Amniotic stem cell (primary cell): Measurements from ENCODE around the gene RUNDC3A.
"Not testable (repeated sequence)": the region's sequence is repeated elsewhere in the genome, so short reads cannot be mapped to it uniquely, and the experiment has no call there.

Source experiments
- DNase-seq: peaks from one replicate; lab custom pipeline; 2025; lab: John Stamatoyannopoulos, UW

The RUNDC3A gene

DNA sequence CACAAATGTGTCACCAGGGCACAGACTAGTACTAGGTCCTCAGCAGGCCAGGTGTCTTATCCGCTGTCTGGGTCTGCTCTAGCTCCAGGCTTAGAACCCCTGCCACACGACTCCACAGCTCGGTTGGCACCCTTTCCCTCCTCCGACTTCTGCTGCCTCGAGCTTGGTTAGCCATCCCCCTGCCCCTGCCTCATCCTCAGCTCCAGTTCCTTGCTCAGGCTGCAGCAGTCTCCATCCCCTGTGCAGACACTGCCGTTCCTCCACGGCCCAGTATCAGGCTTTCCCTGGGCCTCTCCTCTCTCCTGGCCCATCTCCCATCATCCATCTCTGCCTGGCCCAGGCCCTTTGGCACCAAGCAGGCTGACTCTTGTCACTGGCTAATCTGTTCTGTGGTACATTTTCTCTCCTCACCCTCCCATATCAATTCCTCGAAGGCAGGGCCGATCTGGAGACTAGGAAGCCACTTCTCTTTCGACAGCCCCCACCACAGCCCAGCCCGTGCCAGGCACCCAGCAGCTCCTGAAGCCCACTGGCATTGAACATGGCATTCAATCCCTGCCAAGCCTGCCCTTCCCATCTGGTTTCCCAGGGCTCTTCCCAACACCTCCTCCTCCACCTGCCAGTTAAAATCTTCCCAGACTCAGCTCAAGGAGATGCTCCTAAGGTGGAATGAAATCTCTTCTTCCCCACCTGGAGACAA lies 35.3 kb downstream of the RUNDC3A start:
- no peak for DNase-seq

DNA sequence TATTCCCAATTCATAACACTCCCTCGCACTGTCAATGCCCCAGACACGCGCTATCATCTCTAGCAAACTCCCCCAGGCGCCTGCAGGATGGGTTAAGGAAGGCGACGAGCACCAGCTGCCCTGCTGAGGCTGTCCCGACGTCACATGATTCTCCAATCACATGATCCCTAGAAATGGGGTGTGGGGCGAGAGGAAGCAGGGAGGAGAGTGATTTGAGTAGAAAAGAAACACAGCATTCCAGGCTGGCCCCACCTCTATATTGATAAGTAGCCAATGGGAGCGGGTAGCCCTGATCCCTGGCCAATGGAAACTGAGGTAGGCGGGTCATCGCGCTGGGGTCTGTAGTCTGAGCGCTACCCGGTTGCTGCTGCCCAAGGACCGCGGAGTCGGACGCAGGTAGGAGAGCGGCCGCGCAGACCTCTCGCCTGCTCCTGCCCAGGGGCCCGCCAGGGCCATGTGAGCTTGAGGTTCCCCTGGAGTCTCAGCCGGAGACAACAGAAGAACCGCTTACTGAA lies 36.6 kb downstream of the RUNDC3A start, which contains the start of gene GRN:
Gene GRN, plus strand, starts transcription at position 364 of the 515 bp plus-strand sequence. CDS start 3,863 bp downstream, outside the sequence.
- peak; percentile 95 for DNase-seq

DNA sequence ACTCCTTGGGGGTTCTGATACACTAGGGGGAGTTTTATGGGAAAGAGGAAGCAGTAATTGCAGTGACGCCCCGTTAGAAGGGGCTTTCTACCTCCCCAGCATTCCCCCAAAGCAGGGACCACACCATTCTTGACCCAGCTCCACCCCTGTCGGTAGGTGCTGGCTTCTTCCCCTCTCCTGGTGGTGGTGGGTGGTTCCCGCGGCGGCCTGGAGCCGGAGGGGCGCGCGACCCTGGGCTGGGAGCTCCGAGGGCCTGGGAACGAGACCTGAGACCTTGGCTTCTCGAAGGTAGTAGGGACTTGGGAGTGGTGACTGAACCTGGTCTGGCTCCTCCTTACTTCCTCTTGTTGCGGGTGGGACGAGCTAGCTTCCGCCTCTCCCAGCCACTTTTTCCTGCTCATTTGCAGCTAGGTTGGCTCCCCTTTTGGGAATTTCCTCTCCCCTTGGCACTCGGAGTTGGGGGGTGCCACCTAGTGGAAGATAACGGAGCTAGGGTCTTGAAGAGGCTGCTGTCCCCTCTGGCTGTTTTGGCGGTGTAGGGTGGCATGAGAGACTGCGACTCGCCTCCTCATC lies 37.1 kb downstream of the RUNDC3A start:
- no peak for DNase-seq

DNA sequence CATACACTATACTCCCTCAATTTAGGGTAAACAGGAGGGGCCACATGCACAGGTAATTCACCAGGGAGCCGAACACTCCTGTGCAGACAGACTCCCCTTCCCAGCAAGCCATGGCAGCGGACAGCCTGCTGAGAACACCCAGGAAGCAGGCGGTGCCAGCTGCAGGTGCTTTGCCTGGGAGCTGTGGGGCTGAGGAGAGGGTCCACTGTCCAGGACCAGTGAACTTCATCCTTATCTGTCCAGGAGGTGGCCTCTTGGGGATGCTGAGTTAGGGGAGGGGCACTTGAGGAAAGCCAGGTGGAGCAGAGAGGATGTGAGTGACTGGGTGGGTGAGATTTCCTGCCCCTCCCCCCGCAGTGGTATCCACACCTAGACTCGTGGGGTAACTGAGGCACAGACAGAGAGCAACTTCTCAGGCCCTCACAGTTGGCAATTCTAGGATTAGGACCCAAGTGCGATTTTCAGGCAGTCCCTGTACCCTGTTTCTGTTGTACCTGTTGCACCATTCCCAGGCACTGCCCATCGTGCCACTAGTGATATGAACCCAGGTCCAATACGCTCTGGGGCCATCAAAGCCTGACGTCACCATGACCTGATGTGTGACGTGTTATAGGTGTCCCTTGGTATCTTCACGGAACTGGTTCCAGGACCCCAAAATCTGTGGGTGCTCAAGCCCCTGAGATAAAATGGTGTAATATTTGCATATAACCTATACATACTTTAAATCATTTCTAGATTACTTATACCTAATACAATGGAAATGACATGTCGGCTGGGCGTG lies 37.9 kb downstream of the RUNDC3A start:
- no peak for DNase-seq

DNA sequence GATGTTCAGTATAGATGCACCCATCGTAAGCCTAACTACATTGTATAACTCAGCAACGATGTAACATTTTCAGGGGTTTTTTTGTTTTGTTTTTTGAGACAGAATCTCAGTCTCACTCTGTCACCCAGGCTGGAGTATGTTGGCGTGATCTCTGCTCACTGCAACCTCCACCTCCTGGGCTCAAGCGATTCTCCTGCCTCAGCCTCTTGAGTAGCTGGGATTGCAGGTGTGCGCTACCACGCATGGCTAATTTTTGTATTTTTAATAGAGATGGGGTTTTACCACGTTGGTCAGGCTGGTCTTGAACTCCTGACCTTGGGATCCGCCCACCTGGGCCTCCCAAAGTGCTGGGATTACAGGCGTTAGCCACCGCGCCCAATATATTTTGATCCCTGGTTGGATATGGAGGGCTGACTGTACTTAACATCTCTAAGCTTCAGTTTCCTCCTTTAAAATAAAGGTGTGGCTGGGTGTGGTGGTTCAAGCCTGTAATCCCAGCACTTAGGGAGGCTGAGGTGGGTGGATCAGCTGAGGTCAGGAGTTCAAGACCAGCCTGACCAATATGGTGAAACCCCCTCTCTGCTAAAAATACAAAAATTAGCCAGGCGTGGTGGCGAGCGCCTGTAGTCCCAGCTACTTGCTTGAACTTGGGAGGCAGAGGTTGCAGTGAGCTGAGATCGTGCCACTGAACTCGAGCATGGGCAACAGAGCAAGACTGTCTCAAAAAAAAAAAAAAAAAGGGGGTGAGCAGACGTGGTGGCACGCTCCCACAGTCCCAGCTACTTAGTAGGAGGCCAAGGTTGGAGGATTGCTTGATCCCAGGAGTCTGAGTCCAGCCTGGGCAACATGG lies 39.0 kb downstream of the RUNDC3A start:
- DNase-seq, result not testable (repeated sequence)

DNA sequence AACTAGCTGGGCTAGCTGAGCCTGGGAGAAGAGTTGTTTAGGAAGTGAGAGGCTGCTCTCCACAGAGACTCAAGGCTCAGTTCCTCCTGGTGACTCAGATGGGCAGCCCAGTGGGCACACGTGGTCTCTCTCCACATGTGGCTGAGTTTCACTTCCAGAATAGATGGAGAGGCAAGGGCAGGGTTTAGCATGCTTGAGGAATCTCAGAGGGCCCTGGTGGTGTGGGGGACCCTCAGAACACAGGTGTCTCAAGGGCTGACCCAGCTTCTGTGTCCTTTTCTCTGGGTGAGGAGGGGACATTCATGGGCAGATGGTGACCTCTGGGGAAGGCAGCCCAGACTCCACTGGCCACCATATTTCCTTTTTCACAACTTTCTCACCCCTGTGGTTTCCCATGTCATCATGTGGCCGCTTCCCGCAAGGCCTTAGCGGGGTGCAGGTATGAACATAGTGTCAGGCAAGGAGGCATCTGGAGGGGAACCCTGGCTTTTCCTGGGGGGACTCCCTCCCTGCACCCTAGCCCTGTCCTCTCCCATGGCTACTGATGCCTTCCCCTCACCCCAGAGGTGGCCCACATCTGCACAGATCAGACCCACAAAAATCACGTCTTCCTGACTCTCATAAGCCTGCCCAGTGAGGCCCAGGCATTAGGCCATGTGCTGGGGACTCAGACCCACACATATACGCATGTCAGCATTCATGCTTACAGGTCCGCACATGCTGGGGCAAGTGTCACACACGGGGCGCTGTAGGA lies 40.0 kb downstream of the RUNDC3A start:
- peak; percentile 33 for DNase-seq

DNA sequence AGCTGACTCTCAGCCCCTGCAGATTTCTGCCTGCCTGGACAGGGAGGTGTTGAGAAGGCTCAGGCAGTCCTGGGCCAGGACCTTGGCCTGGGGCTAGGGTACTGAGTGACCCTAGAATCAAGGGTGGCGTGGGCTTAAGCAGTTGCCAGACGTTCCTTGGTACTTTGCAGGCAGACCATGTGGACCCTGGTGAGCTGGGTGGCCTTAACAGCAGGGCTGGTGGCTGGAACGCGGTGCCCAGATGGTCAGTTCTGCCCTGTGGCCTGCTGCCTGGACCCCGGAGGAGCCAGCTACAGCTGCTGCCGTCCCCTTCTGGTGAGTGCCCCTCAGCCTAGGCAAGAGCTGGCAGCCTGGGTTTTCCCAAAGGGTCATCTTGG lies 40.6 kb downstream of the RUNDC3A start:
- no peak for DNase-seq

DNA sequence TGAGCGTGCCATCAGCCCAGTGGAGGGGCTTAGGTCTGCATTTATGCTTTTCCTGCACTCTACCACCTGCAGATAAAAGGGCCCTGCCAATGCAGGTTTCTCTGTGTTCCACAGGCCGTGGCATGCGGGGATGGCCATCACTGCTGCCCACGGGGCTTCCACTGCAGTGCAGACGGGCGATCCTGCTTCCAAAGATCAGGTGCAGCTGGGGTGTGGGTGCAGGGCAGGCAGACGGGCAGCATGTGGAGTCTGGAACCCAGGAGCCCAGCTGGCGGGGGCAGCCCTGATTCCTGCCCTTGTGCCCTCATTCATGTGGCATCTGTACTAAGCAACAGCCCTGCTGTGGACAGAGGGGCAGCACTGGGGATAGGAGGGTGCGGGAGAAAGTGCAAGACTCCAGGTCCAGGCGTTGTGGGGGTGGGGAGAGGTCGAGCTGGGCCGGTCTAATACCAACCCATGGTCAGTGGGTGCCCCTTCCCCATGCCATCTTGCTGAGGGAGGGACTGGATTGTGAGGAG lies 41.2 kb downstream of the RUNDC3A start:
- DNase-seq, result no peak

DNA sequence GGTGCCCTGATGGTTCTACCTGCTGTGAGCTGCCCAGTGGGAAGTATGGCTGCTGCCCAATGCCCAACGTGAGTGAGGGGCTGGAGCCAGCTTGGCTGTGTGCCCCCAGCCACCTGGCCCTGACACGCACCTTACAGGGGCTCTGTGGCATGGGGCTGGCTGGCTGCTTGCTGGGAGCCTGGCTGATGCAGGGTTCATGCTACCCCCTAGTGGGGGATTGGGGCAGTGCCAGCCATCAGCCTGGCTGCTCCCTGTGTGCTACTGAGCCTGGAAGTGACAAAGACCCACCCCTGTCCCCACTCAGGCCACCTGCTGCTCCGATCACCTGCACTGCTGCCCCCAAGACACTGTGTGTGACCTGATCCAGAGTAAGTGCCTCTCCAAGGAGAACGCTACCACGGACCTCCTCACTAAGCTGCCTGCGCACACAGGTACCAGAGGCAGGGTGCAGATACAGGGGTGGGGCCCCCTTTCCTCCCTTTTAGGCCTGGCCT lies 42.4 kb downstream of the RUNDC3A start:
- DNase-seq, result no peak

DNA sequence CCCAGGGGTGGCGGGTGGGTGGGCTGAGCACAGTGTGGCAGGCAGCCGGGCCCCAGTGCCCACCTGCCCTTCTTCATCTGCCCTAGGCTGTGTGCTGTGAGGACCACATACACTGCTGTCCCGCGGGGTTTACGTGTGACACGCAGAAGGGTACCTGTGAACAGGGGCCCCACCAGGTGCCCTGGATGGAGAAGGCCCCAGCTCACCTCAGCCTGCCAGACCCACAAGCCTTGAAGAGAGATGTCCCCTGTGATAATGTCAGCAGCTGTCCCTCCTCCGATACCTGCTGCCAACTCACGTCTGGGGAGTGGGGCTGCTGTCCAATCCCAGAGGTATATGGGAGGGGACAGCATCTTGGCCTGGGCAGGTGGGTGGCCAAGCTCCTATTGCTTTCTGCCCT lies 43.1 kb downstream of the RUNDC3A start:
- no peak for DNase-seq

DNA sequence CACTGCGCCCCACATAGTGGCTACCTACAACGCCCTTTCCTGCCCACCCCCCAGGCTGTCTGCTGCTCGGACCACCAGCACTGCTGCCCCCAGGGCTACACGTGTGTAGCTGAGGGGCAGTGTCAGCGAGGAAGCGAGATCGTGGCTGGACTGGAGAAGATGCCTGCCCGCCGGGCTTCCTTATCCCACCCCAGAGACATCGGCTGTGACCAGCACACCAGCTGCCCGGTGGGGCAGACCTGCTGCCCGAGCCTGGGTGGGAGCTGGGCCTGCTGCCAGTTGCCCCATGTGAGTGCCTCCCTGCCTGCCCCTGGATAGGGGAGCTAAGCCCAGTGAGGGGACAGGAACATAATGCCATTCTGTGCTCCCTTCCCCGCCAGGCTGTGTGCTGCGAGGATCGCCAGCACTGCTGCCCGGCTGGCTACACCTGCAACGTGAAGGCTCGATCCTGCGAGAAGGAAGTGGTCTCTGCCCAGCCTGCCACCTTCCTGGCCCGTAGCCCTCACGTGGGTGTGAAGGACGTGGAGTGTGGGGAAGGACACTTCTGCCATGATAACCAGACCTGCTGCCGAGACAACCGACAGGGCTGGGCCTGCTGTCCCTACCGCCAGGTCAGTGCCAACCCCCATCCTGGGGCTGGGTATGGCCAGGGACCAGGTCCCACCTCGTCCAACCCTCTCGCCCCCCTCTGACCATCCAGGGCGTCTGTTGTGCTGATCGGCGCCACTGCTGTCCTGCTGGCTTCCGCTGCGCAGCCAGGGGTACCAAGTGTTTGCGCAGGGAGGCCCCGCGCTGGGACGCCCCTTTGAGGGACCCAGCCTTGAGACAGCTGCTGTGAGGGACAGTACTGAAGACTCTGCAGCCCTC lies 43.8 kb downstream of the RUNDC3A start:
- no peak for DNase-seq

DNA sequence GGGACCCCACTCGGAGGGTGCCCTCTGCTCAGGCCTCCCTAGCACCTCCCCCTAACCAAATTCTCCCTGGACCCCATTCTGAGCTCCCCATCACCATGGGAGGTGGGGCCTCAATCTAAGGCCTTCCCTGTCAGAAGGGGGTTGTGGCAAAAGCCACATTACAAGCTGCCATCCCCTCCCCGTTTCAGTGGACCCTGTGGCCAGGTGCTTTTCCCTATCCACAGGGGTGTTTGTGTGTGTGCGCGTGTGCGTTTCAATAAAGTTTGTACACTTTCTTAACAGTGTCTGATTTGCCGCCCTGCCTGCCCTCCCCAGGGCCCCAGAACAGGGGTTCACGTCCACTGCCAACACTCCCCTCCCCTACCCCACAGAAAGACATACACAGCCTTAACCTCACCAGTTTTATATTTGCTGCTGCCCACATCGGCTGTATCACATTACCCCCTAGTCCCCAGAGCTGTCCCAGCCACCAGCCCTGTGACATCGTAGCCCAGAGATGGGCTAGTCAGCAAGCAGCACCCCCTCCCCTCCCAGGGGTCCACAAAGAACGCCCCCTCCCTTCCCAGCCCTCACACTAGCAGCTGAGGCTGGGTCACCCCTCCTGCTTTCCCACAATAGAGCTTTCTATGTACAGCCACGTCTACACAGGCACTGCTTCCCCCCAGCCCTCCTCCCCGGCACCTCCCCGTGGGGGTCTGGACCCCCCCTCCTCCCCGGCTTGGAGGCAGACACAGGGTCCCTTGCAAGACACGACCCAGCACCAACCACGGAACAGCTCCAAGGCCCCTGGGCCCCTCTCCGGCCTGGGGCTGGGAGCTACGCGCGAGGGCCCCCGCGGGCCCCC lies 44.6 kb downstream of the RUNDC3A start:
- no peak for DNase-seq

DNA sequence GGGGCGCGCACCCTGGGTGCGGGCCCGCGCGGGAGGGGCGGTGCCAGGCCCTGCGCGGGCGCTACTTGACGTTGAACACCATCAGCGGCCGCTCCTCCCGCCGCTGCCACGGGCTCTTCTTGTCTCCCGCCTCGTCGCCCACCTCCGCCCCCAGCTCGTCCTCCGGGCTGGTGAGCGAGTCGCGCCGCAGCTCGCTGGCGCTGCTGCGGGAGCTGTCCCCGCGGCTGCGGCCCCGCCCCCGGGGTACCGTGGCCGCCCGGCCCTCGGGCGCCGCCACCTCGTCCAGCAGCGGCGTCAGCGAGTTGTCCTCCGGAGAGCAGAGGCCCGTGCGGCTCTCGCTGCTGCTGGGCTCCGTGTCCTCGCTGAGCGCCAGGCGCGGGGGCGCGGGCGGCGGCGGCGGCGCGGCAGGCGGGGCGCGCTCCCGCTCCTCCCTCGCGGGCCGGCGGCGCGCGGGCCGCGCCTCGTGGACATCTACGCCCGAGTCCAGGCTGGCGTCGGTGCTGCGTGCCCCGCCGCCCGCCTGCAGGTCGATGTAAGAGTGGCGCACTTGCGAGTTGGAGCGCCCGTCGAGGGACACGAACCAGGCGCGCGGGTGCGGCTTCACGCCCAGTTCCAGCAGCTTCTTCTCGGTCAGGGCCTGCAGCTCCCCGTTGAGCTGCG lies 45.4 kb downstream of the RUNDC3A start:
- no peak for DNase-seq

DNA sequence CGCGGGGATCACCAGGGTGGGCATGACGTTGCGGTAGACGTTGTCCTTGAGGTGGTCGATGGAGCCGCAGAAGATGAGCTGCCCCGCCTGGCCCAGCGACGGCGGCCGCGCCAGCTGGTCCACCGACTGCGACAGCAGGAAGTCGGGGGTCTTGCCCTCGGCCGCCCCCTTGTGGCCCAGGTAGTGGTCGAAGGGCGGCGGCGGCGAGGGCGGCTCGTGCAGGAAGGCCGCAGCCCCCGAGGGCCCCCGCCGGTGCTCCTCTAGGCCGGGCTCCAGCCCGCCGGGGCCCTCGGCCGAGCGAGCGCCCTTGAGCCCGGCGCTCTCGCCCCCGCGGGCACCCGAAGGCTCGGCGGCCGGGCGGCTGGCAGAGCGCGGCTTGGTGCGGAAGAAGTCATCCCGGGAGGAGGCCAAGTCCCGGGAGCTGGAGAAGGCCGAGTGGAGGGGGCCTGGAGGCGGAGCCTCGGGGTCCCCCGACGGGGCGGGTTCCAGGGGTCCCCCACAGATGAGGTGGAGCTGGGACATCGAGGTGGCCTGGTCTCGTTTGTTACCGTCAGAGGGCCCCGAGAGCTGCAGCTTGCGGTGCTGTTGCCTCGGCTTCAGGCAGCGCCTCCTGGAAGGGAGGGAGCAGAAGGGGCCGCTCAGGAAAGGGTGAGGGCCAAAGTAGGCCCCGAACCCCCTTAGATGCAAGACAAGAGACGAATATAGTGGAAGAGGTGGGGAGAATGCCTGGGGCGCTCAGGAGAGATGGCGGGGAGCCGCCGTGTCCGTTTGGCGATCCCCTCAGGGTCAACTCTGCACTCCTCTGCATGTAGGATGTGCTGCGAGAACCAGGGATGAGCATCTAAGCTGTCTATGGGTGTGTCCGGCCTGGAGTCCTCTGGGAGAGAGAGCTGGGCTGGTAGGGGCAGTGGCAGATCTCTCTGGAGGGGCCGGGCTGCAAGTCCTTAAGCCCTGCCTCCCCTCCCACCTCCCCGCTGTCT lies 46.5 kb downstream of the RUNDC3A start:
- DNase-seq, result no peak

DNA sequence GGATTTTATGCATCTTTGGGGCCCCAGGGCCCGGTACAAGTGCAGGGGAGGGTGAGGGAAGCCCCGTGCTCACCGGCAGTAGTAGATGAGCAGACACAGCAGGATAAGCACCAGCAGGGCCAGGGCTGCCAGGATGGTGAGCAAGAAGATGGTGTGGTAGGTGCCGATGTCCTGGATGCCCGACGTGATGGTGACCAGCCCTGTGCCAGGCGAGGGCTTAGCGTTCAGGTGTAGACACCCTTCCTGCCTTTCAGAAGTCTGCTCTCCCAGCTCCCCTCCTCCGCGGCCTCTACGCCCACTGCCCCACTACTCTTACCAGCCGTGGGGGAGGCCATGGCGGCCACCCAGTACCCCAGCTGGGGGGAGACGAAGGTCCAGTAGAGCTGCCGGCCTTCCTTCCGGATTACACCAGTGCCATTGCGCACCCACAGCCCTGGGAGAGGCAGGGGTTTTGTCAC lies 47.3 kb downstream of the RUNDC3A start:
- no peak for DNase-seq

DNA sequence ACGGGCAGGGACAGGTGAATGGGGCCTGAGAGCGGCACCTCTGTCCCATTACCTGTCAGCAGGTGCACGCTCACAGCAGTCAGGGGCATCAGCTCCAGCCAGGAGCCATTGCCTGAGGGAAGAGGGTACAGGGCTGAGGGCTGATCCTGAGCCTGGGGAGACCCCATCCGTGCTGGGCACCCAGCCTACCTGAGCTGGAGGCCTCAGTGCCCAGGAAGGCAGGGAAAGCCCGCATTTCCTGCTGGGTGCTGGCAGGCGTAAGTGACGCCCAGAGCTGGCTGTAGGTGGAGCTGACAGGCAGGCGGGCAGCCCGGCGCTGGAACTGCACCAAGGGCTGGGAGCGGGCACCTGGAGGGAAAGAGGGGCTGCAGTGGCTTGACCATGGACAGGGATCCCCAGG lies 47.8 kb downstream of the RUNDC3A start:
- DNase-seq, result no peak

DNA sequence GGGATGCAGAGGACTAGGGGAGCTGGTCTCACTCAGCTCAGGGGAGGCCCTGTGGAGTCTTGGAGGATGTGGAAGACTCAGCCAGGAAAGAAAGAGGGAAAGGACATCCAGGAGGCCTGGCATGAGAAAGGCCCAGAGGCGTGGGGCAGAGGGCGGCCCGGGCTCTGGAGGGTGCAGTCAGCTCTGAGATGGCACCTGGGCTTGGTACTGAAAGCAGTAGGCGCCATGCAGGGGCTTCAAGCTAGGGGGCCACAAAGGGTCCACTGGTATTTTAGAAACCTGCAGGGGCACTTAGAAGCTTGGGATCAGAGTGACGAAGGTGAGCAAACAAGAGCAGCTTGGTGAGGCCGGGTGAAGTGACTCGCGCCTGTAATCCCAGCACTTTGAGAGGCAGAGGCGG lies 49.7 kb downstream of the RUNDC3A start:
- no peak for DNase-seq
